Skeletal muscle tissue (tissue), 4 donors: ENCODE results near the gene OR4C3. TPM values are rescaled to one million over a fixed set of nuclear protein-coding genes. Genes with fewer than 3 reads are reported as not detected.
"Not testable (repeated sequence)": the region's sequence is repeated elsewhere in the genome, so short reads cannot be mapped to it uniquely, and the experiment has no call there.

Experiments used
- H3K27ac ChIP-seq: one replicate; pipeline ENCODE4 v1.7.0; 2013; ENCODE audit warnings: mild to moderate bottlenecking, low read depth, low read length, inconsistent platforms
- H3K27me3 ChIP-seq, 3 donors: one replicate each; pipeline ENCODE4 v1.7.0; 2013; ENCODE audit warnings: low read length in 3 of 3; ENCODE audit not compliant: control insufficient read depth in 3 of 3, insufficient read depth in 3 of 3
- H3K36me3 ChIP-seq, 3 donors: one replicate each; pipeline ENCODE4 v1.7.0; 2013; ENCODE audit warnings: low read length in 3 of 3; ENCODE audit not compliant: control insufficient read depth in 3 of 3, insufficient read depth in 3 of 3
- H3K4me1 ChIP-seq, 3 donors: one replicate each; pipeline ENCODE4 v1.7.0; 2013; ENCODE audit warnings: low read length in 3 of 3, mild to moderate bottlenecking in 3 of 3; ENCODE audit not compliant: control insufficient read depth in 3 of 3, insufficient read depth in 3 of 3
- H3K4me3 ChIP-seq, 3 donors: one replicate each; pipeline ENCODE4 v1.7.0; 2013; ENCODE audit warnings: low read length in 3 of 3
- H3K9ac ChIP-seq, 3 donors: one replicate each; pipeline ENCODE4 v1.7.0; 2013; ENCODE audit warnings: low read length in 3 of 3, mild to moderate bottlenecking in 3 of 3, moderate library complexity in 2 of 3, low read depth in 1 of 3
- H3K9me3 ChIP-seq, 3 donors: one replicate each; pipeline ENCODE4 v1.7.0; 2013; ENCODE audit warnings: low read length in 3 of 3; ENCODE audit not compliant: control insufficient read depth in 3 of 3
- total RNA-seq: library from RNA; depleted of rRNA; stranded (reverse); fragments of >200 nt; gene quantifications from one replicate; pipeline ENCODE4 v1.2.3, GENCODE V29; 2014
- donor health status: Osteomylitis.

OR4C3 gene
- total RNA-seq: not detected

DNA sequence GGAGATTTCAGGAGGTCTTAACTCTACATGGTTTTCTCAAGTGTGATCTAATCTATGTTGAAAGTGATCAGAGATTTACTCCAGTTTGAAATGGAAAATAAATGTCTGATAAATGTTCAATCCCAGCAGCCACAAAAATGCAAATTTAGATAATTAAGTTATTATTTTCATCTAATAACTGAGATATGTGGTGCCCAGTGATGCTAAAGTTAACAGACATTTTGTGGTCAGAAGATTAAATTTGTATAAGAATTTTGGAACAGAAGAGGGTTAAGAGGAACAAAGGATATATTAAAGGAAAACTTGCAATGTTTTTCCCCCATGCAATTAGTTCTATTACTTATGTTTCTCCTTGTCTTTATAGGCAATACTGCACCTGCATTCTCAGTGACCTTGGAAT is at the start of gene OR4C3:
OR4C3 (plus strand) TSS at position 301 of the 400 bp plus-strand sequence. CDS start 102 bp downstream, outside the sequence.
- H3K9me3 ChIP-seq, H3K27ac ChIP-seq, H3K36me3 ChIP-seq, H3K9ac ChIP-seq, H3K4me3 ChIP-seq, H3K27me3 ChIP-seq, H3K4me1 ChIP-seq: not testable (repeated sequence)

DNA sequence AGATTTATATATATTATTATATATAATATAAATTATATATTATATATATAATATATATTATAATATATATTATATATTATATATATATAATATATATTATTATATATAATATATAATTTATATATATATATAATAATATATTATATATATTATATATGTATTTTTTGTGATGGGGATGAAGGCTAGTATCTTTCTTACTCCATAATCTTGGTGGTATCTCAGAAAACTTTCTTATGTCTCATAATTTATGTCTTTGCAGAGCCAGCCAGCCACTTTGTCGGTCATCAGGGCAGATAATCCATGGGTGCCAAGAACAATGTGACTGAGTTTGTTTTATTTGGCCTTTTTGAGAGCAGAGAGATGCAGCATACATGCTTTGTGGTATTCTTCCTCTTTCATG is 18.8 kb upstream of the OR4C3 start, which contains the start of gene OR4S1:
OR4S1 (plus strand) TSS at position 301 of the 400 bp plus-strand sequence; CDS start at position 301, 0 bp downstream.
- Histone ChIP-seq H3K9ac (no peak within 1 kb of the TSS), H3K9me3 (no peaks in the 10 kb centered on the region), H3K36me3 (no peaks in the 10 kb centered on the region), H3K27me3 (no peaks in the 10 kb centered on the region), H3K4me1 (no peaks in the 10 kb centered on the region), H3K4me3 (no peak within 1 kb of the TSS), H3K27ac (no peak within 1 kb of the TSS)

DNA sequence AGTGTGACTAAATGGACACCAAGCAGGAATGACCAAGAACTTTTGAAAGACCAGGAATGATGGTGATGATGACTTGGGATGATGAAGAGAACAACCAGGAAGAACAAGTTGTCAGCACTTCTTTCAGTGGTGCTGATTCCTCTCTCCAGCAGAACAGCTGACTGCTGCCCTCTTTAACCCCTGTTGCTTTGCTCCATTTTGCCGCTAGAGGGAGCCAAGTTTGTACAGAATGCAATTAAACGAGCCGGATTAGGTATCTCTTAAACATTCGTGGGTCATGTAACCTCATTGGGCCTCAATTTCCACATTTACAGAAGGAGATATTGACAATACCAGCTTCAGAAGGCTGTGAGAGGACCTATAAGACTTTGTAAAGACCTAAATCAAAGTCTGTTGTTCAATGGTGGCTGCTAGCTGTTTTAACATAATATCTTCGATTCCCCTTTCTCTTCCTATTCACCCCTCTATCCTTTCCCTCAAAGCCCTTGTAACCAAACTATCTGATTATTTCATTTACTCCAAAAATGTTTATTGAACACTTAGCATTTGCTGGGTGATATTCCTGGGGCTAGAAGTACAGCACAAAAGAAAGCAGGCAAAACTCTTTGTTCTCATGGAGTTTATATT is 16.8 kb upstream of the OR4C3 start:
- no peak overlapping the region for H3K27ac ChIP-seq

DNA sequence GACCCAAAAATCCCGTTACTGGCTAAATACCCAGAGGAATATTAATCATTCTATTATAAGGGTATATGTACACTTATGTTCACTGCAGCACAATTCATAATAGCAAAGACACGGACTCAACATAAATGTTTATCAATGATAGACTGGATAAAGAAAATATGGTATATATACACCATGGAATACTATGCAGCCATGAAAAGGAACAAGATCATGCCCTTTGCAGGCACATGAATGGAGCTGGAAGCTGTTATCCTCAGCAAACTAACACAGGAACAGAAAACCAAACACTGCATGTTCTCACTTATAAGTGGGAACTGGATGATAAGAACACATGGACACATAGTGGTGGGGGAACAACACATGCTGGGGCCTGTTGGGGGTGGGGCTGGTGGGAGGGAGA is 11.1 kb upstream of the OR4C3 start:
- not testable (repeated sequence) for H3K27ac ChIP-seq, H3K36me3 ChIP-seq, H3K4me3 ChIP-seq, H3K27me3 ChIP-seq, H3K9ac ChIP-seq, H3K9me3 ChIP-seq, H3K4me1 ChIP-seq

More for the DNA sequence above, 16.8 kb upstream of the OR4C3 start:
- Histone ChIP-seq H3K9ac (no peak overlapping the region), H3K9me3 (no peaks in the 10 kb centered on the region), H3K27me3 (no peaks in the 10 kb centered on the region), H3K4me1 (no peaks in the 10 kb centered on the region), H3K36me3 (no peaks in the 10 kb centered on the region), H3K4me3 (no peak overlapping the region)

DNA sequence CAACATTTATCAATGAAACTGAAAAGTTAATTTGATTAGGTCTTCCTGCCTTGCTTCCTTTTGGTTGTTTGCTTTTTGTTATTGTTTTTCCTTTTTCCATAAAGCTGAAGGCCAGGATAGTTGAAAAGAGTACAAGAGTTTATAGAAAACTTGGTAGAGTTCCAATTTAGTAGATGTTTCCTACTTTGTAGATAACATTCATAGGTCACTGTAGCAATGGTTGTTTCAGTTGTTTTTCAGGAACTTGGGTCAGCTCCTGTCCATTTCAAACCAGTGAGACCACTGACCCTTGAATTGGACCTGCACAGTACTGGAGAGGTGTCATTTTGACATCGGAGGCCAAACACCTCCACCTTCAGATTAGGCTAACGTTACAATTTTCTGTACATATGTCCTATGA is 4.9 kb upstream of the OR4C3 start:
- not testable (repeated sequence) for H3K27ac ChIP-seq, H3K4me3 ChIP-seq, H3K4me1 ChIP-seq, H3K36me3 ChIP-seq, H3K9ac ChIP-seq, H3K27me3 ChIP-seq, H3K9me3 ChIP-seq

DNA sequence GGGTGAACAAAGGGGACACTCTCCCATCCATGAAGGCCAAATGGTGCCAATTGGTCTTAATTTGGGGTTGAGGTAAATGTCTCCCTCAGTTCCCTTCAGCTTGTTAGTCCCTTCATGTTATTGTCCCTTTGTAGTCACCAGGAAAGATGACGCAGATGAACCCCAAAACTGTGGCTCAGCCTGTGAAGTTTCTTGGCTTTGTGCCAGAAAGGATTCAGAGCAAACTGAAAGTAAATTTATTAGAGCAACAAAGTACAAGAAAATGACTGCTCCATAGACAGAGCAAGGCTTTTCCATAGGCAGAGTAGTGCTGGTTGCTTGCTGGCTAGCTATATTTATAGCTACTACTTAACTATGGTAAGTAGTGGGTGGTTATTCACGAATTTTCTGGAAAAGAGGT is 16.7 kb downstream of the OR4C3 start:
- Histone ChIP-seq H3K4me1 (no peaks in the 10 kb centered on the region), H3K36me3 (no peaks in the 10 kb centered on the region), H3K4me3 (no peak overlapping the region), H3K9me3 (no peaks in the 10 kb centered on the region), H3K27me3 (no peaks in the 10 kb centered on the region), H3K27ac (no peak overlapping the region), H3K9ac (no peak overlapping the region)

DNA sequence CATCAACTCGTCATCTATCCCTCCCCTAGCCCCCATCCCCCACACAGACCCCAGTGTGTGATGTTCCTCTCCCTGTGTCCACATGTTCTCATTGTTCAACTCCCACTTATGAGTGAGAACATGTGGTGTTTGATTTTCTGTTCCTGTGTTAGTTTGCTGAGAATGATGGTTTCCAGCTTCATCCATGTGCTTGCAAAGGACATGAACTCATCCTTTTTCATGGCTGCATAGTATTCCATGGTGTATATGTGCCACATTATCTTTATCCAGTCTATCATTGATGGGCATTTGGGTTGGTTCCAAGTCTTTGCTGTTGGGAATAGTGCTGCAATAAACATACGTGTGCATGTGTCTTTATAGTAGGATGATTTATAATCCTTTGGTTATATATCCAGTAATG is 17.8 kb downstream of the OR4C3 start:
- H3K4me3 ChIP-seq, H3K9ac ChIP-seq, H3K27ac ChIP-seq, H3K4me1 ChIP-seq, H3K36me3 ChIP-seq, H3K27me3 ChIP-seq, H3K9me3 ChIP-seq: not testable (repeated sequence)

DNA sequence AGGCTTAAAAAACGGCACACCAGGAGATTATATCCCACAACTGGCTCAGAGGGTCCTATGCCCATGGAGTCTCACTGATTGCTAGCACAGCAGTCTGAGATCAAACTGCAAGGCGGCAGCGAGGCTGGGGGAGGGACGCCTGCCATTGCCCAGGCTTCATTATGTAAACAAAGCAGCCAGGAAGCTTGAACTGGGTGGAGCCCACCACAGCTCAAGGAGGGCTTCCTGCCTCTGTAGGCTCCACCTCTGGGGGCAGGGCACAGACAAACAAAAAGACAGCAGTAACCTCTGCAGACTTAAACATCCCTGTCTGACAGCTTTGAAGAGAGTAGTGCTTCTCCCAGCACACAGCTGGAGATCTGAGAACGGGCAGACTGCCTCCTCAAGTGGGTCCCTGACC is 21.6 kb downstream of the OR4C3 start:
- not testable (repeated sequence) for H3K36me3 ChIP-seq, H3K27me3 ChIP-seq, H3K27ac ChIP-seq, H3K4me1 ChIP-seq, H3K9ac ChIP-seq, H3K4me3 ChIP-seq, H3K9me3 ChIP-seq

DNA sequence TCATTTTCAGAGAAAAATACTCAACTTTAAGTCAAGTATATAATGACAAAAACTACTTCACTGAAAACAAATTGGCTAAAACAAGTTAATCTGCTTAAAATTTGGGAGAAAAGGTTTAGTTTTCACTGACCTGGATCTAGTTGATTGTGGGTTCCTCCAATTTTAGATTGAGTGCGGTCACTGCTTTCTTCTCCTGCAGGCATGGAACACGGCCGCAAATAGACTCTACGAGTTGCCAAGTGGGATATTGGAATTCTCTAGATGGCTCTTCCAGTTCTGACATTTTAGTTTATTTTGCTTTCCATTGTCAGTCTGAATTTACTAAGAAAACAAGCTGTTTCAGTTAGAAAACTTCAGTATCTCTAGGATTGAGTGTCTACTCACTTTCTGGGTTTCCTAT is 29.3 kb downstream of the OR4C3 start:
- Histone ChIP-seq H3K4me3 (no peak overlapping the region), H3K36me3 (no peaks in the 10 kb centered on the region)

DNA sequence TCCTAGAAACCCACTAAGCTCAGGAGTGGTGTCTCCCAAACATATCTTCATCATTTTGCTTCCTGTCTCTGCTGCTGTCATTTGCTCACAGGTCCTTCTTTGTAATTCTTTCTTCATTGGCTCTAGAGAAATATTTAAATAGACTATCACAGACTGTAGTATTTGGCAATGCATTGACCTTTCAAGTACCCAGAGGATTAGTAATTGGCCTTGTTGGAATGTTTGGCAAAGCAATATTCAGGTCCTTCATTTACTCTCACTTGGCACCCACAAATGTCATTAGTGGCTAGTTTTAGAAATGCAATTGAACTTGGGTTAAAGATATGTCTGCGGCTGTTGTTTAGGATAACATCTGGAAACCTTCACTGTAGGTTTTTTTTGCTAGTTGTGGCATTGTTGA is 30.0 kb downstream of the OR4C3 start:
- H3K9ac ChIP-seq: no peak overlapping the region
- no peak overlapping the region for H3K4me3 ChIP-seq
- no peaks in the 10 kb centered on the region for H3K27me3 ChIP-seq
- H3K9me3 ChIP-seq: no peaks in the 10 kb centered on the region
- H3K36me3 ChIP-seq: no peaks in the 10 kb centered on the region
- no peaks in the 10 kb centered on the region for H3K4me1 ChIP-seq
- H3K27ac ChIP-seq: no peak overlapping the region

More for the DNA sequence above, 29.3 kb downstream of the OR4C3 start:
- Histone ChIP-seq H3K9me3 (no peaks in the 10 kb centered on the region), H3K27me3 (no peaks in the 10 kb centered on the region), H3K4me1 (no peaks in the 10 kb centered on the region), H3K27ac (no peak overlapping the region), H3K9ac (no peak overlapping the region)

DNA sequence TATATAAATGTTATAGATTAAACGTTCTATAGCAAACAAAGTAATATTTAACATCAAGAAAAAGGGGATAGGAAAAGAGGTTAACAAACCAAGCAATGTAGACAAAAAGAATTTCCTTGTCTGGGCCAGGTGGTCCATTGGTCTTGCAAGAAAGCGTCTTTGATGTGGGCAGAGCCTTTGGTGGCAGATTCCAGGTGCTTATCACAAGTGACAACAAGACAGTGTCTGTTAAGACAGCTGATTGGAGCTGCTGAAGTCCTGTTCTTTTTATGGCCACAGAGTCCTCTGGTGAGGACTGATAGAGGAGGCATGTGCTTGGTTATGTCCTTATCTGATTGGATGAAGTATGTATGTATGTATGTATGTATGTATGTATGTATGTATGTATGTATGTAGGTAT is 36.6 kb downstream of the OR4C3 start:
- H3K4me1 ChIP-seq, H3K36me3 ChIP-seq, H3K4me3 ChIP-seq, H3K9ac ChIP-seq, H3K27ac ChIP-seq, H3K9me3 ChIP-seq, H3K27me3 ChIP-seq: not testable (repeated sequence)
